HL-60/S4 (cell line): ENCODE results near the gene FNIP1.

Experiments
- in situ Hi-C: fragments of 300-500 bp; cut with MboI; formaldehyde crosslinking; loops from 2 replicates; pipeline ENCODE4 v1.14.3; 2022; ENCODE audit warnings: low sequenced_read_pairs

FNIP1 gene

GRCh38 chr5:131610198-131611063, 186.4 kb downstream of the FNIP1 start:
- in situ Hi-C loops: no loop called here

- in situ Hi-C loops: no loop called here
Measured at GRCh38 chr5:131609774-131610173, 187.0 kb downstream of the FNIP1 start.

GRCh38 chr5:131608597-131608996, 188.2 kb downstream of the FNIP1 start:
- in situ Hi-C loops: no loop called here

- in situ Hi-C loops: no loop called here
Measured at GRCh38 chr5:131607903-131608540, 188.8 kb downstream of the FNIP1 start.

GRCh38 chr5:131607418-131607817, 189.4 kb downstream of the FNIP1 start:
- in situ Hi-C loops: no loop called here

- in situ Hi-C loops: no loop called here
Measured at GRCh38 chr5:131605086-131605485, 191.7 kb downstream of the FNIP1 start.

GRCh38 chr5:131595088-131596033, 201.5 kb downstream of the FNIP1 start:
- in situ Hi-C loops: loop anchor here (25.0 kb wide), 1 partner anchor 417 kb away; the partner anchor contains the start of gene ACSL6

- in situ Hi-C loops: loop anchor here (25.0 kb wide), 1 partner anchor 418 kb away; the partner anchor contains the start of gene ACSL6
Measured at GRCh38 chr5:131593921-131594320, 202.9 kb downstream of the FNIP1 start.

GRCh38 chr5:131593436-131593835, 203.4 kb downstream of the FNIP1 start:
- in situ Hi-C loops: loop anchor here (25.0 kb wide), 1 partner anchor 419 kb away; the partner anchor contains the start of gene ACSL6
